ENCODE results near the gene RRAD. TPM values are rescaled to one million over a fixed set of nuclear protein-coding genes. Genes with fewer than 3 reads are reported as not detected.
A peak's percentile ranks its signal among the peaks of the same experiment; 100 is the strongest.
"Not testable (repeated sequence)": the region's sequence is repeated elsewhere in the genome, so short reads cannot be mapped to it uniquely, and the experiment has no call there.

Gene RRAD
- total RNA-seq, 2 experiments from 2014 or later, result 0.20 to 0.23 TPM

DNA sequence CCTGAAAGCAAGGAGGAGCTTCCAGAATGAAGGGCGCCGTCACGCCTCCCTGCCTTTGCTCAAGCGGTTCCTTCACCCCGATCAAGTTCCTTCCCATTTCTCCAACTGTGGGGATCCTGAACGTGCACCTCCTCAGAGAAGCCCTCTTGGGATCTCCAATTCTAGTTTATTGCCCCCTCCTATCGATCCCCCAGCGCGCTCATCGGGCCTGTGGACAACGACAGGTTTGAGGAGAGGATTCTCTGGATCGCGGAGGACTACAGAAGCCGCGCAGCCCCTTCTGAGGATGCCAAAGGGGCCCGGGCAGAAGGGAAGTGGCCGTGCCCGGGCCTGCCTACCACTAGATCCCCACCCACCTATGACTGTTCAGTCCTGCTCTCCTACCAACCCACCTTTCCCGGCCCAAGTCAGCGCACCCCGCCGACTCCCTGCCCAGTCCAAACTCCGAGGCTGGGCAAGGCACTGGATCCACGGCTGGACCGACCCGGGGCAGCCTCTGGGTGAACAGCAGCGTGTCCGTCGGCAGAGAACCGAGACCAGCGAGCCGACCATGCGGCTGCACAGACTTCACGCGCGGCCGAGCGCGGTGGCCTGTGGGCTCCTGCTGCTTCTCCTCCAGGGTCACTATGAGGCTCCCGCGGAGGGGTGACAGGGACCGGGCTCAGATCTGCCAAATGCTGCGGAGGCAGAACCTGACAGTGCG, 22.9 kb upstream of the RRAD start:
- H3K4me1 Mint-ChIP-seq, result peaks cover 23% of the 10 kb centered on the region
- DNase-seq, result no peak
- H3K9me3 Mint-ChIP-seq, result peaks cover 8% of the 10 kb centered on the region
- peak overlapping the region; percentile 77 for H3K4me3 Mint-ChIP-seq
- POLR2A ChIA-PET, result no interaction called here
- peak overlapping the region; percentile 76 for H3K27ac Mint-ChIP-seq
- H3K27me3 Mint-ChIP-seq, result peaks cover 44% of the 10 kb centered on the region
- H3K36me3 Mint-ChIP-seq (ENCODE audit: low read depth), result peaks cover 4% of the 10 kb centered on the region
- CTCF ChIA-PET, result interaction anchor here (0.7 to 2.5 kb wide), 7 partner anchors 50 to 237 kb away, joined by 3 to 8 read pairs (median 4); no protein-coding TSS in a partner anchor

DNA sequence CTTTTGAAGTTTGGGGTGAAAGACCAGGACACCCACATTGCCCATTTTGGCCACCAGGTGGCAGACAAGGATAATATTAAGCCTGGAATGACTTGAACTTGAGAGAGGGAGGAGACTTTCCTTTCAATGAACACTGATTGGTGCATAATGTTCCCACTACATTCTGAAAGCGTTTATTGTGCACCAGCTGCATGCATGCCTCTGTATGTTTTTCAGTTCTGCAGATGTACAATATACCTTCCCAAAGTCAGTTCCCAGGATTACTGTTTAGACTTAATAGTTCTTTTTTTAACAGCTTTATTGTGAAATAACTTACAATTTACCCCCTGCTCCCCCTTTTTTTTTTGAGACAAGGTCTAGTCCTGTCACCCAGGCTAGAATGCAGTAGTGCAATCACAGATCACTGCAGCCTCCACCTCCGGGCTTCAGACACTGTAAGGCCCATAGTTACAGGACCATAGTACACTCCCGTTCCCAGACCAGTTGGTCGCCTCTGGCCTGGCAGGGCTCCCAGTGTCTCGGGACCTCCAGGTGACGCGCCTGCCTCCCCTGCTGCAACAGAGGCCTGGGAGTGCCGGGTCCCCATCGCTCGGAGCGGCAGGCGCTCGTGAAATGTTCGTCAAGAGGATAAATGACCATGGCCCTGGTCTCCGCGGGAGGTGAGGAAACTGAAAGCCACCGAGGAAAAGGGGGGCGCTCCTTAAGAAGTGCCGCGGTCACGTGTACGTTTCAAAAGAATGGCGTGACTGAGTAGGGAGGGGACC, 22.1 kb upstream of the RRAD start:
- H3K27ac Mint-ChIP-seq, result no peak overlapping the region

DNA sequence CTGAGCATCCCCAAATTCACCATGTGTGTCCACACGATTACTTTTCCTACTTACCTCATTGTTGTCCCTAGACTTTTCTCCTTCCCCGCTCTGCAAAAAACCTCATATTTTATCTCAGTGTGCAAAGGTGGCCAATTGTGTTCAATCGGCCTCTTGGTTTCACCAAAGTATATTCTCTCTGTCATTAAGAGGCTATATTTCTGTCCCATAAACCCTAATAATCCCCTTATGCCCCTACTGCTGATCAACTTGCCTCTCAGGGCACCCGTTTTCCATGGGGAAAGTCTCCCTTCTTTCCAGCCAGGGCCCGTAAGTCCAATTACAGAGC, 21.6 kb upstream of the RRAD start:
- POLR2A ChIA-PET, result interaction anchor here (0.7 kb wide), 1 partner anchor 51 kb away, joined by 5 read pairs; no protein-coding TSS in a partner anchor

More for the DNA sequence above, 22.1 kb upstream of the RRAD start:
- POLR2A ChIA-PET, result interaction anchor here (0.7 kb wide), 1 partner anchor 51 kb away, joined by 5 read pairs; no protein-coding TSS in a partner anchor
- peak; percentile 90 for DNase-seq
- H3K4me3 Mint-ChIP-seq, result peak overlapping the region; percentile 77
- H3K36me3 Mint-ChIP-seq (ENCODE audit: low read depth), result peaks cover 9% of the 10 kb centered on the region
- peaks cover 23% of the 10 kb centered on the region for H3K4me1 Mint-ChIP-seq
- peaks cover 8% of the 10 kb centered on the region for H3K9me3 Mint-ChIP-seq
- CTCF ChIA-PET, result interaction anchor here (0.6 to 2.5 kb wide), 7 partner anchors 9 to 238 kb away, joined by 3 to 8 read pairs (median 4); no protein-coding TSS in a partner anchor
- H3K27me3 Mint-ChIP-seq, result peaks cover 38% of the 10 kb centered on the region

DNA sequence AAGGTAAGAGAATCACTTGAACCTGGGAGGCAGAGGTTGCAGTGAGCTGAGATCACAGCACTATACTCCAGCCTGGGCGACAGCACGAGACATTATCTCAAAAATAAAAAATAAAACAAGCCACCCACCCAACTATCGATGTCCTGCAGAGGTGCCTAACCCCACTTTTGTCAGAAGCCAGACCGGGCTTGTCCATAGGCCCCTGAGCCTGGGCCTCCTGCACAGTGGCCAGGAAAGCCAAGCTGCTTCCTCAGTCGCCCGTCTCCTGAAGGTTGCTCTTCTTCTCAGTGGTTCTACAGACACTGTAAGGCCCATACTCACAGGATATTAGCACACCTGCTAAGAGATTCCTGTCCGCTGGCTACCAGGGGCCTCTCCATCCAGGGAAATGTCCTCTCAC, 21.2 kb upstream of the RRAD start:
- H3K27ac Mint-ChIP-seq, result no peak overlapping the region
- ChIA-PET CTCF (interaction anchor here (1.5 to 2.0 kb wide), 2 partner anchors 51 to 182 kb away, joined by 4 read pairs; no protein-coding TSS in a partner anchor), POLR2A (no interaction called here)
- no peak overlapping the region for H3K4me3 Mint-ChIP-seq
- DNase-seq, result no peak
- H3K27me3 Mint-ChIP-seq, result peaks cover 32% of the 10 kb centered on the region
- peaks cover 5% of the 10 kb centered on the region for H3K9me3 Mint-ChIP-seq
- H3K36me3 Mint-ChIP-seq (ENCODE audit: low read depth), result peaks cover 9% of the 10 kb centered on the region
- peaks cover 23% of the 10 kb centered on the region for H3K4me1 Mint-ChIP-seq

More for the DNA sequence above, 21.6 kb upstream of the RRAD start:
- peaks cover 36% of the 10 kb centered on the region for H3K27me3 Mint-ChIP-seq
- peaks cover 9% of the 10 kb centered on the region for H3K36me3 Mint-ChIP-seq (ENCODE audit: low read depth)
- H3K9me3 Mint-ChIP-seq, result peaks cover 8% of the 10 kb centered on the region
- no peak for DNase-seq
- no peak overlapping the region for H3K27ac Mint-ChIP-seq
- H3K4me1 Mint-ChIP-seq, result peaks cover 23% of the 10 kb centered on the region
- CTCF ChIA-PET, result interaction anchor here (0.6 to 2.5 kb wide), 6 partner anchors 10 to 238 kb away, joined by 3 to 8 read pairs (median 4); no protein-coding TSS in a partner anchor
- no peak overlapping the region for H3K4me3 Mint-ChIP-seq

DNA sequence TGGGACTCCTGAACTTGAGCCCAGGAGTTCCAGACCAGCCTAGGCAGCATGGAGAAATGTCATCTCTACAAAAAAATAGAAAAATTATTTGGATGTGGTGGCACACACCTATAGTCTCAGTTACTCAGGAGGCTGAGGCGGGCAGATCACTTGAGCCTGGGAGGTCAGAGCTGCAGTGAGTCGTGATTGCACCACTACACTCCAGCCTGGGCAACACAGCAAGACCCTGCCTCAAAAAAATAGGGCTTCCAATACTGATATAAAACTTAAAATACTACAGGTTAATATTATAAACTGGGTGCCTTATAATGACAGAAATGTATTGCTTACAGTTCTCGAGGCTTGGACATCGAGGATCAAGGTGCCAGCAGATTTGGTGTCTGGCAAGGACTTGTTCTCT, 20.6 kb upstream of the RRAD start:
- peaks cover 26% of the 10 kb centered on the region for H3K27me3 Mint-ChIP-seq
- H3K4me1 Mint-ChIP-seq, result peaks cover 23% of the 10 kb centered on the region
- ChIA-PET POLR2A (no interaction called here), CTCF (interaction anchor here (1.1 kb wide), 1 partner anchor 210 kb away, joined by 5 read pairs; no protein-coding TSS in a partner anchor)
- no peak for DNase-seq
- no peak overlapping the region for H3K4me3 Mint-ChIP-seq
- H3K27ac Mint-ChIP-seq, result no peak overlapping the region
- peaks cover 5% of the 10 kb centered on the region for H3K36me3 Mint-ChIP-seq (ENCODE audit: low read depth)
- no peaks in the 10 kb centered on the region for H3K9me3 Mint-ChIP-seq

DNA sequence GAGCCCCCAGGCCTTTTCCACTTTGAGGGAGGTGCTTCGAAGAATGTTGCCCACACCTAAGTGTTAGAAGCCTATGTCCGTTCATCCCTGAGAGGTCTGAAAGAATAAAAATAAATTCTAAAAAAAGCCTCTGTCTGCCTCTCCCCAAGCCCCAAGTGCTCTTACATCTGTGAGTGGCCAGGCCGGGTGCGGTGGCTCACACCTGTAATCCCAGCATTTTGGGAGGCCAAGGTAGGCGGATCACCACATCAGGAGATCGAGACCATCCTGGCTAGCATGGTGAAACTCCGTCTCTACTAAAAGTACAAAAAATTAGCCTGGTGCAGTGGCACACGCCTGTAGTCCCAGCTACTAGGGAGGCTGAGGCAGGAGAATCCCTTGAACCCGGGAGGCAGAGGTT, 19.6 kb upstream of the RRAD start:
- CTCF ChIA-PET, result interaction anchor here (0.6 to 2.2 kb wide), 4 partner anchors 73 to 279 kb away, joined by 3 to 6 read pairs (median 4); no protein-coding TSS in a partner anchor
- POLR2A ChIA-PET; H3K36me3 Mint-ChIP-seq (ENCODE audit: low read depth); H3K9me3 Mint-ChIP-seq; DNase-seq; H3K27ac Mint-ChIP-seq; H3K4me3 Mint-ChIP-seq: not testable (repeated sequence)
- H3K27me3 Mint-ChIP-seq, result peaks cover 21% of the 10 kb centered on the region
- peaks cover 20% of the 10 kb centered on the region for H3K4me1 Mint-ChIP-seq

DNA sequence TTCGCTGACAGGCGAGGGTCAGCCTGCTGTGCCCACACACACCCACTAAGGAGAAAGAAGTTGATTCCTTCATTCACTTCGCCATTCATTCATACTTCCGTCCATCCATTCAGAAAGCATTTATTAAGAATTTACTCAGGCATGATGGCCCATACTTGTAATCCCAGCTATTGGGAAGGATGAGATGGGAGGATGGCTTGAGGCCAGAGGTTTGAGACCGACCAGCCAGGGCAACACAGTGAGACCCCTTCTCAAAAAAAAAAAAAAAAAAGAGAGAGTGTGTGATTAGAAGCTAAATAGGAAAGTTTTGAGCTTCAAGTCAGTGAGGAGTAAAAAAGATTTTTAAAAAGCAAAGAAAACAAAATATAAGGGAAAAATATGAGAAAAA, 18.7 kb upstream of the RRAD start:
- POLR2A ChIA-PET, result no interaction called here
- Mint-ChIP-seq H3K4me3 (no peak overlapping the region), H3K4me1 (peaks cover 18% of the 10 kb centered on the region), H3K36me3 (ENCODE audit: low read depth) (peaks cover 7% of the 10 kb centered on the region), H3K27ac (peak overlapping the region; percentile 54), H3K27me3 (peaks cover 12% of the 10 kb centered on the region), H3K9me3 (no peaks in the 10 kb centered on the region)
- CTCF ChIA-PET, result interaction anchor here (0.6 to 2.2 kb wide), 9 partner anchors 13 to 183 kb away, joined by 3 to 6 read pairs (median 4); partner anchors contain the start of gene CES3
- no peak for DNase-seq

DNA sequence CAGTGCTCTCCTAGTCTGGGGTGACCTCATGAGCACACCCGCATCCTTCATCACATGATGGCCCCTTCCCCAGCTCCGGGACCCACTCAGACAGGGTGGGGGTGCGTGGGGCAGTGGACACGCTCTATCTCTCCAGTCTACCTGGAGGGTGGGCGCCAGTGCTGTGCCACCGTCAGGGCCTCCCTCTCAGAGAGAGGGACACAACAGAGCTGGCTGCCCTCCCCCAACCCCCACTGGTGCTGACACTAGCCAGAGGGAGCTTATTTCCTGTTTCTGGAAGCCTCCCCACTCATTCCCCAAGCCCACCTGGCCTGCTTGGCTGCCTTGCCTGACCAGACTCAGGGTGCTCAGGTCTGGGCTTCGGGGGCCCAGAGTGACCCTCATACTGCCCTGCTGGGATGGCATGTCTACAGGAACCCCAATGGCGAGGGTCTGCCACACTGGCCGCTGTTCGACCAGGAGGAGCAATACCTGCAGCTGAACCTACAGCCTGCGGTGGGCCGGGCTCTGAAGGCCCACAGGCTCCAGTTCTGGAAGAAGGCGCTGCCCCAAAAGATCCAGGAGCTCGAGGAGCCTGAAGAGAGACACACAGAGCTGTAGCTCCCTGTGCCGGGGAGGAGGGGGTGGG, 18.2 kb upstream of the RRAD start:
- Mint-ChIP-seq H3K36me3 (ENCODE audit: low read depth) (peaks cover 7% of the 10 kb centered on the region), H3K4me1 (peaks cover 16% of the 10 kb centered on the region), H3K27ac (no peak overlapping the region), H3K9me3 (no peaks in the 10 kb centered on the region), H3K27me3 (peaks cover 8% of the 10 kb centered on the region), H3K4me3 (no peak overlapping the region)
- no peak for DNase-seq
- ChIA-PET CTCF (interaction anchor here (0.7 to 2.2 kb wide), 9 partner anchors 14 to 232 kb away, joined by 3 to 6 read pairs (median 4); partner anchors contain the start of gene CES3), POLR2A (no interaction called here)

DNA sequence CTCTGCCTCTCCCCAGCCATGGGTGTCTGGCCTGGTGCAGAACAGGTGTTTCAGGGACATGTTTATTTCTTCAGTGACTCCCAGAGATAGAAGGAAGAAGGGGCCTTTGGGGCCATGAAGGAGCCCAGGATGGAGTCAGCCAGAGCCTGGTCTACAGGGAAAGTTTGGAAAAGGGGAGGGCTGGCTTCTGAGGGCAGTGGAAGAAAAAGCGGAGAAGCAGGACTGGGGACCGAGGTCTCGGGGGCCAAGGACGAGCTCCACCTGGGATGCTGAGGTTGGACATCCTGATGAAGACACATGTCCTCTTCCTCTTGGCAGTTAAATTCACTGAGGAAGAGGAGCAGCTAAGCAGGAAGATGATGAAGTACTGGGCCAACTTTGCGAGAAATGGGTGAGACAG, 17.6 kb upstream of the RRAD start:
- POLR2A ChIA-PET, result no interaction called here
- no peak overlapping the region for H3K4me3 Mint-ChIP-seq

DNA sequence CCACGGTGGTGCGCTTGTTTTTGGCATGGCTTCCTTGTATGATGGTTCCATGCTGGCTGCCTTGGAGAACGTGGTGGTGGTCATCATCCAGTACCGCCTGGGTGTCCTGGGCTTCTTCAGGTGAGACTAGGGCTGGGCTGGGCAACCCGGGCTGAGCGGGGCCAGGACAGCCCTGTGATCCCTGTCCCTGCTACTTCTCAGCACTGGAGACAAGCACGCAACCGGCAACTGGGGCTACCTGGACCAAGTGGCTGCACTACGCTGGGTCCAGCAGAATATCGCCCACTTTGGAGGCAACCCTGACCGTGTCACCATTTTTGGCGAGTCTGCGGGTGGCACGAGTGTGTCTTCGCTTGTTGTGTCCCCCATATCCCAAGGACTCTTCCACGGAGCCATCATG, 14.9 kb upstream of the RRAD start:
- peaks cover 23% of the 10 kb centered on the region for H3K4me1 Mint-ChIP-seq
- H3K27ac Mint-ChIP-seq, result no peak overlapping the region
- ChIA-PET CTCF (interaction anchor here (1.2 to 1.7 kb wide), 3 partner anchors 12 to 215 kb away, joined by 3 to 4 read pairs (median 3); no protein-coding TSS in a partner anchor), POLR2A (no interaction called here)
- no peaks in the 10 kb centered on the region for H3K27me3 Mint-ChIP-seq
- peaks cover 7% of the 10 kb centered on the region for H3K36me3 Mint-ChIP-seq (ENCODE audit: low read depth)
- no peak for DNase-seq
- H3K9me3 Mint-ChIP-seq, result no peaks in the 10 kb centered on the region
- H3K4me3 Mint-ChIP-seq, result no peak overlapping the region

More for the DNA sequence above, 17.6 kb upstream of the RRAD start:
- DNase-seq, result no peak
- Mint-ChIP-seq H3K27me3 (peaks cover 2% of the 10 kb centered on the region), H3K27ac (no peak overlapping the region), H3K4me1 (peaks cover 11% of the 10 kb centered on the region), H3K9me3 (no peaks in the 10 kb centered on the region), H3K36me3 (ENCODE audit: low read depth) (peaks cover 7% of the 10 kb centered on the region)
- CTCF ChIA-PET, result interaction anchor here (0.7 to 2.2 kb wide), 6 partner anchors 14 to 233 kb away, joined by 3 to 6 read pairs (median 4); partner anchors contain the start of gene CES3

DNA sequence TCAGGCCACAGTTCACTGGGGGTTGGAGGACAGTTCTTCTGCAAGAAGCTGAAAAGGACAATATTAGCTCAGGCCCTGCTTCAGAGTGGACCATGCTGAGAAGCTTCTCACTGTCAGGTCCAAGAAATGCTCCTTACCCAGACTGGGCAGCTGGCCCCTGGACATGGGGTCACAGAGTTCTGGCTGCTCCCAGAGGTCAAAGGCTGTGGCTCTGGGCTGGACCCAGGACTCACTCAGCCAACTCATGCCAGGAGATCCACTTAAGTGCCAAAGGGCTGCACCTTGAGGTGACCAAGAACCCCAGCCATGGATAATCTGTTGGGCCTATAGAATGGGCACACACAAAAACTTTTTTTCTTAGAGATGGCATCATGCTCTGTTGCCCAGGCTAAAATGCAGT, 14.0 kb upstream of the RRAD start:
- Mint-ChIP-seq H3K4me3 (no peak overlapping the region), H3K27me3 (no peaks in the 10 kb centered on the region), H3K9me3 (no peaks in the 10 kb centered on the region), H3K4me1 (peaks cover 26% of the 10 kb centered on the region), H3K36me3 (ENCODE audit: low read depth) (peaks cover 7% of the 10 kb centered on the region), H3K27ac (no peak overlapping the region)
- DNase-seq, result no peak
- ChIA-PET CTCF (interaction anchor here (1.0 to 1.7 kb wide), 2 partner anchors 14 to 216 kb away, joined by 3 read pairs; no protein-coding TSS in a partner anchor), POLR2A (no interaction called here)

DNA sequence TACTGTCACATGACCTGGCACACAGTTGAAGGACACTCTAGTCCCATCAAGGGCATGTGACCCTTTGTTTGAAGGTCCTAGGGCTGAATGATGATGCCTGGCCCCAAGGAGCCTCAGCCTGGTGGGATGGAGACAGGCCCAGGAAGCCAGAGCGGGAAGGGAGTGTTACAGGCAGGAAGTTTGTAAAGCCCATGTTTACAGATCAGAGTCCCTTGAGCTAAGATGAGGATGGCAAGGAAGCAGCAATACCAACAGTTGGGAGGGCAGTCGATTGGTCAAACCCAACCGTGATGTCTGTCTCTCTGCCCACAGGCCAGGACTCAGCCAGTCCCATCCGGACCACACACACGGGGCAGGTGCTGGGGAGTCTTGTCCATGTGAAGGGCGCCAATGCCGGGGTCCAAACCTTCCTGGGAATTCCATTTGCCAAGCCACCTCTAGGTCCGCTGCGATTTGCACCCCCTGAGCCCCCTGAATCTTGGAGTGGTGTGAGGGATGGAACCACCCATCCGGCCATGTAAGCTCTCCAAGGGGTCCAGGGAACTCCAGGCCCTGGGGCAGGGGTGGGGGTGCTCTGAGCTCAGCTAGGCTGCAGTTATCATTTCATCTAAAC, 12.5 kb upstream of the RRAD start:
- Mint-ChIP-seq H3K27me3 (no peaks in the 10 kb centered on the region), H3K36me3 (ENCODE audit: low read depth) (peaks cover 15% of the 10 kb centered on the region), H3K27ac (no peak overlapping the region), H3K9me3 (no peaks in the 10 kb centered on the region), H3K4me1 (peaks cover 42% of the 10 kb centered on the region), H3K4me3 (no peak overlapping the region)
- ChIA-PET POLR2A (no interaction called here), CTCF (no interaction called here)
- DNase-seq, result no peak
